HepG2 (cell line): ENCODE data around the gene JMJD7.

Experiments
- ELK4 ChIP-seq: sonication (generic); formaldehyde crosslinking; IDR thresholded peaks from 2 replicates; pipeline ENCODE4 v1.9.0; 2021; ENCODE audit warnings: missing genetic modification reagents, borderline replicate concordance
- EP300 ChIP-seq, 3 experiments: sonication (generic) in 1 of 3; formaldehyde crosslinking in 1 of 3; IDR thresholded peaks; 2 replicates each; pipeline versions ENCODE4 v1.5.1 to v1.6.1; 2011 to 2020; ENCODE audit warnings: low read depth in 2 of 3, low read length in 2 of 3, borderline replicate concordance in 1 of 3, improper control_type of control experiment in 1 of 3, mild to moderate bottlenecking in 1 of 3, missing genetic modification reagents in 1 of 3, moderate library complexity in 1 of 3
- FOXO4 ChIP-seq: sonication (generic); formaldehyde crosslinking; conservative IDR thresholded peaks from 2 replicates; pipeline ENCODE4 v1.8.1; 2023; ENCODE audit warnings: missing genetic modification reagents
- HMG20A ChIP-seq: IDR thresholded peaks from 2 replicates; pipeline ENCODE4 v1.6.1; 2016; ENCODE audit warnings: borderline replicate concordance
- NFYC ChIP-seq: IDR thresholded peaks from 2 replicates; pipeline ENCODE4 v1.6.1; 2016; ENCODE audit warnings: missing genetic modification reagents, missing compliant biosample characterization
- PAX8 ChIP-seq: sonication (generic); formaldehyde crosslinking; IDR thresholded peaks from 2 replicates; pipeline ENCODE4 v1.8.0; 2022; ENCODE audit warnings: mild to moderate bottlenecking, missing genetic modification reagents, borderline replicate concordance
- PLSCR1 ChIP-seq: sonication (generic); formaldehyde crosslinking; IDR thresholded peaks from 2 replicates; pipeline ENCODE4 v1.5.0; 2020; ENCODE audit warnings: missing genetic modification reagents, mild to moderate bottlenecking, borderline replicate concordance
- POLR2A ChIP-seq, 2 experiments: IDR thresholded peaks; 2 replicates each; pipeline ENCODE4 v1.6.1; 2011; ENCODE audit warnings: low read depth in 2 of 2, low read length in 2 of 2, mild to moderate bottlenecking in 1 of 2, moderate library complexity in 1 of 2; ENCODE audit not compliant: insufficient read depth in 1 of 2
- POLR2AphosphoS5 ChIP-seq: IDR thresholded peaks from 2 replicates; pipeline ENCODE4 v1.6.1; 2012; ENCODE audit warnings: low read depth, low read length
- RNF219 ChIP-seq: sonication (generic); formaldehyde crosslinking; IDR thresholded peaks from 2 replicates; pipeline ENCODE4 v1.5.0; 2020; ENCODE audit warnings: mild to moderate bottlenecking, missing genetic modification reagents
- THYN1 ChIP-seq: sonication (generic); formaldehyde crosslinking; IDR thresholded peaks from 2 replicates; pipeline ENCODE4 v1.8.1; 2023; ENCODE audit warnings: low read depth, mild to moderate bottlenecking, moderate library complexity, missing genetic modification reagents, borderline replicate concordance
- ZGPAT ChIP-seq: IDR thresholded peaks from 2 replicates; pipeline ENCODE4 v1.6.1; 2016; ENCODE audit warnings: mild to moderate bottlenecking
- ZMAT5 ChIP-seq: sonication (generic); formaldehyde crosslinking; IDR thresholded peaks from 2 replicates; pipeline ENCODE4 v1.5.0; 2020; ENCODE audit warnings: mild to moderate bottlenecking, low read depth, missing genetic modification reagents, borderline replicate concordance
- ZNF281 ChIP-seq: sonication (generic); formaldehyde crosslinking; IDR thresholded peaks from 2 replicates; pipeline ENCODE4 v1.4.0; 2020; ENCODE audit warnings: missing genetic modification reagents, borderline replicate concordance

- TF ChIP-seq POLR2AphosphoS5, result no peak
- TF ChIP-seq HMG20A (CRISPR knock-in tag), result no peak
- no peak for TF ChIP-seq RNF219 (CRISPR knock-in tag)
- TF ChIP-seq ZGPAT (CRISPR knock-in tag), result no peak
- TF ChIP-seq THYN1 (CRISPR knock-in tag), result no peak
- TF ChIP-seq ZMAT5, result no peak
- no peak for TF ChIP-seq ELK4 (CRISPR knock-in tag)
- TF ChIP-seq EP300 (IDR thresholded peaks at IDR 0.05; ENCODE audit: low read depth in 2 of 2, low read length in 2 of 2), result no peak
- TF ChIP-seq EP300 (CRISPR knock-in tag; IDR thresholded peaks at IDR 0.05; ENCODE audit: borderline replicate concordance), result no peak
- no peak for TF ChIP-seq ZNF281 (CRISPR knock-in tag)
- TF ChIP-seq PAX8 (CRISPR knock-in tag), result no peak
- no peak for TF ChIP-seq FOXO4
- TF ChIP-seq NFYC (CRISPR knock-in tag), result no peak
- TF ChIP-seq POLR2A (IDR thresholded peaks at IDR 0.05; ENCODE audit: insufficient read depth in 1 of 2, low read depth in 2 of 2, low read length in 2 of 2), result no peak
- no peak for TF ChIP-seq PLSCR1 (CRISPR knock-in tag)
Measured at GRCh38 chr15:41874736-41875135, 46.8 kb downstream of the JMJD7 start.
